MCF 10A (cell line): ENCODE results near the gene TMEM213. TPM values are rescaled to one million over a fixed set of nuclear protein-coding genes. Genes with fewer than 3 reads are reported as not detected.

ENCODE experiments used
- BruUV-seq: library from RNA; stranded (reverse); fragments of 400-500 nt; replicated peaks from 2 replicates; lab custom pipeline; 2021; lab: Mats Ljungman, UMichigan
- CTCF ChIA-PET: fragments of 300-600 bp; sonication (Branson Sonifier 250); formaldehyde crosslinking; extraction: SDS; loops from one replicate; lab custom pipeline; 2021; ENCODE audit warnings: antibody characterized with exemption, inconsistent platforms; lab: Yijun Ruan, JAX
- POLR2A ChIA-PET: fragments of 300-600, 350-650 bp; sonication (Branson Sonifier 250); formaldehyde crosslinking; extraction: SDS; loops from one replicate; lab custom pipeline; 2020; ENCODE audit warnings: antibody characterized with exemption, inconsistent platforms; lab: Yijun Ruan, JAX
- DNase-seq: peaks from one replicate; pipeline ENCODE4 v3.0.0-alpha.2; 2018; ENCODE audit not compliant: unreplicated experiment
- H3K27ac Mint-ChIP-seq: one replicate; pipeline ENCODE4 v1.8.0; 2022; ENCODE audit warnings: mild to moderate bottlenecking, low read depth, mixed read lengths; ENCODE audit not compliant: unreplicated experiment
- H3K27me3 Mint-ChIP-seq: one replicate; pipeline ENCODE4 v1.8.0; 2022; ENCODE audit warnings: mixed read lengths; ENCODE audit not compliant: insufficient read depth, unreplicated experiment
- H3K36me3 Mint-ChIP-seq: one replicate; pipeline ENCODE4 v1.8.0; 2022; ENCODE audit warnings: mild to moderate bottlenecking, moderate library complexity, mixed read lengths; ENCODE audit not compliant: insufficient read depth, unreplicated experiment
- H3K4me1 Mint-ChIP-seq: one replicate; pipeline ENCODE4 v1.8.0; 2022; ENCODE audit warnings: mixed read lengths; ENCODE audit not compliant: insufficient read depth, unreplicated experiment
- H3K4me3 Mint-ChIP-seq: one replicate; pipeline ENCODE4 v1.8.0; 2022; ENCODE audit warnings: mild to moderate bottlenecking, moderate library complexity, mixed read lengths; ENCODE audit not compliant: unreplicated experiment
- H3K9me3 Mint-ChIP-seq: one replicate; pipeline ENCODE4 v1.8.0; 2022; ENCODE audit warnings: mixed read lengths; ENCODE audit not compliant: unreplicated experiment
- CTCF ChIP-seq: fragments of 200-600 bp; IDR thresholded peaks from one replicate; pipeline ENCODE4 v1.8.0; 2022; ENCODE audit warnings: antibody characterized with exemption, mild to moderate bottlenecking; ENCODE audit not compliant: unreplicated experiment
- intact Hi-C: fragments of 100-400 bp; cut with micrococcal nuclease; formaldehyde crosslinking; loops from 2 replicates; pipeline ENCODE4 v1.14.1; 2022
- total RNA-seq: library from RNA; stranded (reverse); gene quantifications from 2 replicates; pipeline ENCODE4 v1.2.3, GENCODE V29; 2022

TMEM213 gene
- total RNA-seq, 1 experiment from 2014 or later, result not detected

DNA sequence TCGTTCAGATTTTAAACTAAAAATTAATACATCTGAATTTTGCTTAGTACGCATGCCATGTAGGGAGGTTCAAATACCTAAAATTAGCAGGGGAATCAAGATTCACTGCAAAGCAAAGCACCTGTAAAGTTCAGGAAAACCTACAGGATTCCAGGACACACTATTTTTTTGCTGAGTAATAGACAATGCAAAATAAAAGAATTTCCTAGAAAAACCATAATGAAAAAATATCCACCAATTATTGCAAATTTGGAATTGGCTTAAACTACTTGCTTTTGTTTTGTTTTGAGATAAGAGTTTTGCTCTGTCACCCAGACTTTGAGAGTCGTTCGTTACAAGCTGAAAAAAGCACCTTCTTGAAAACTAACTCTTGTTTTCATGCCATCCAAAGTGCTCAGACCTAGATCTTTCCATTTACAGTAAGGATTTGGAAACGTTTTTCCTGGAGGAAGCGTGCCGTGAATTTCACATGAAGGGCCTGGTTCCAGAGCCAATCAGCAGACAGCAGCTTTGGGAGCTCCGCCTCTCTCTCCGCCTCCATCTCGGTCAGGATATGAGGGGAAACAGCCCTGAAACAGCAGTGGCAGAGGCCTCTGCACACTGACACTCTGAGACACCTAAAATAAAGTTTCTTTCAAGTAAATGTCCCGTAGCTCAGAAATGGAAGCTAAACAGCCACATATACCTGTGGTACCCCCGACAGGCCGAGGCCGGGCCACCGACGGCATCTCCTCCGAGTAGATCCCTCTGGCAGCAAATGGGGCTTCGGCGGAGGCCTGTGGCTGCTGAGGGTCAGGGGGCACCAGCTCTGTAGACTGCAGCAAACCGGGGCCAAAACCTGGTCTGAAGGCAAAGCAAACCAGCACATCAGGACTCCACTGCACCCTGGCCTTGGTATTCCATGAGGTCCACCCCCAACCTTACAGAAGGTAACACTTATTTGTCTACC is 46.1 kb downstream of the TMEM213 start:
- no peaks in the 10 kb centered on the region for H3K4me1 Mint-ChIP-seq
- POLR2A ChIA-PET, result no interaction called here
- intact Hi-C loops, result no loop called here
- no peaks in the 10 kb centered on the region for H3K27me3 Mint-ChIP-seq
- no peak for DNase-seq
- H3K4me3 Mint-ChIP-seq, result no peak overlapping the region
- peaks cover 18% of the 10 kb centered on the region for H3K36me3 Mint-ChIP-seq
- CTCF ChIA-PET, result no interaction called here
- no TSS peak for BruUV-seq
- H3K27ac Mint-ChIP-seq, result no peak overlapping the region
- no peaks in the 10 kb centered on the region for H3K9me3 Mint-ChIP-seq
- no peak for TF ChIP-seq CTCF

DNA sequence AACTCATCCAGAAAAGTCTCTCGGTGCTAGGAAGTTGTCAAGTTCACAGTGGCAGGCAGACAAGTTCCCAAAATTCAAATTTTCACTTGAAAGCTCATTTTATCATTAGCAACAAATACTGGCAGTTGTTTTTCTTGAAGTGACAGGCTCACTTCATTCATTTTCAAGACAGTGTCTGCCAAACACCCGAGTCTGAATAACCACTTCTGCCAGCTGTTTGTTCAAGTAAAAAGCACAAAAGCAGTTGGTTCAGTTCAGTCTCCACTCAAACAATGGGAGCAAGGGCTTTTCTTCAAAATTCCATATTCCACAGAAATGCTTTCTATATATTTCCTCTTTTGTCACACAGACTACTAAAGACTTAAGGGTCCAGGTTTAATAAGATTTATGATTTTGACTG is 47.9 kb downstream of the TMEM213 start:
- Mint-ChIP-seq H3K27me3 (no peaks in the 10 kb centered on the region), H3K27ac (no peak overlapping the region), H3K9me3 (no peaks in the 10 kb centered on the region), H3K36me3 (peaks cover 14% of the 10 kb centered on the region), H3K4me3 (no peak overlapping the region), H3K4me1 (no peaks in the 10 kb centered on the region)
- ChIA-PET CTCF (interaction anchor here (0.5 to 0.7 kb wide), 2 partner anchors 15 to 520 kb away, joined by 3 to 4 read pairs; no protein-coding TSS in a partner anchor), POLR2A (no interaction called here)
- no TSS peak for BruUV-seq
- DNase-seq, result no peak
- TF ChIP-seq CTCF, result no peak
- intact Hi-C loops, result no loop called here

- DNase-seq, result no peak
- Mint-ChIP-seq H3K9me3 (no peaks in the 10 kb centered on the region), H3K36me3 (peaks cover 23% of the 10 kb centered on the region), H3K27ac (no peak overlapping the region), H3K4me3 (no peak overlapping the region), H3K27me3 (no peaks in the 10 kb centered on the region), H3K4me1 (no peaks in the 10 kb centered on the region)
- BruUV-seq, result no TSS peak
- CTCF ChIA-PET, result no interaction called here
- intact Hi-C loops, result no loop called here
- no peak for TF ChIP-seq CTCF
- POLR2A ChIA-PET, result no interaction called here
These were observed 50.5 kb downstream of the TMEM213 start for GRCh38 chr7:138848056-138848980.
